Measurements from ENCODE around the gene MYO18A.

GRCh38 chr17:29214215-29215146 lies 34.3 kb upstream of the MYO18A start:
- no peak for TF ChIP-seq CTCF (IDR thresholded peaks at IDR 0.05)
- no peak for TF ChIP-seq POLR2A (IDR thresholded peaks at IDR 0.05)
